Fibroblast of lung (primary cell): ENCODE data around the gene ERBB4. TPM values are rescaled to one million over a fixed set of nuclear protein-coding genes. Genes with fewer than 3 reads are reported as not detected.

Experiments
- DNase-seq, 2 donors: peaks; one replicate each; pipeline versions ENCODE4 v3.0.0 to v3.0.0-alpha.2; 2010; ENCODE audit warnings: low read depth in 2 of 2
- H2AFZ ChIP-seq: 2 replicates; pipeline ENCODE4 v1.5.1; 2012; ENCODE audit warnings: low read length, control low read depth, inconsistent platforms
- H3K27ac ChIP-seq: 2 replicates; pipeline ENCODE4 v1.5.1; 2011; ENCODE audit warnings: low read length, control low read depth; ENCODE audit not compliant: insufficient read depth
- H3K27me3 ChIP-seq: 2 replicates; pipeline ENCODE4 v1.5.1; 2011; ENCODE audit warnings: mild to moderate bottlenecking, low read length; ENCODE audit not compliant: control insufficient read depth, insufficient read depth
- H3K36me3 ChIP-seq: 2 replicates; pipeline ENCODE4 v1.5.1; 2011; ENCODE audit warnings: low read length; ENCODE audit not compliant: control insufficient read depth, insufficient read depth
- H3K4me1 ChIP-seq: 2 replicates; pipeline ENCODE4 v1.5.1; 2011; ENCODE audit warnings: low read length; ENCODE audit not compliant: control insufficient read depth, insufficient read depth; ENCODE audit errors: extremely low read depth
- H3K4me2 ChIP-seq: 2 replicates; pipeline ENCODE4 v1.5.1; 2011; ENCODE audit warnings: low read length, control low read depth; ENCODE audit not compliant: insufficient read depth; ENCODE audit errors: extremely low read depth
- H3K4me3 ChIP-seq, 4 experiments: fragments of 200-600 bp in 1 of 4; sonication (generic) in 1 of 4; replicated peaks in 1 of 4; 2 replicates each; pipeline ENCODE4 v1.5.1; 2011 to 2016; ENCODE audit warnings: low read length in 4 of 4, low read depth in 3 of 4, mild to moderate bottlenecking in 3 of 4, control low read depth in 2 of 4, inconsistent platforms in 1 of 4, mixed read lengths in 1 of 4; ENCODE audit not compliant: insufficient read depth in 1 of 4; ENCODE audit errors: control extremely low read depth in 1 of 4
- H3K79me2 ChIP-seq: 2 replicates; pipeline ENCODE4 v1.5.1; 2012; ENCODE audit warnings: mild to moderate bottlenecking, low read length, inconsistent platforms; ENCODE audit not compliant: control insufficient read depth, insufficient read depth
- H3K9ac ChIP-seq: 2 replicates; pipeline ENCODE4 v1.5.1; 2011; ENCODE audit warnings: mild to moderate bottlenecking, low read length, control low read depth; ENCODE audit not compliant: insufficient read depth
- H3K9me3 ChIP-seq: 2 replicates; pipeline ENCODE4 v1.5.1; 2012; ENCODE audit warnings: low read depth, low read length; ENCODE audit not compliant: control insufficient read depth, insufficient read depth
- H4K20me1 ChIP-seq: 2 replicates; pipeline ENCODE4 v1.5.1; 2011; ENCODE audit warnings: low read length; ENCODE audit not compliant: control insufficient read depth, insufficient read depth; ENCODE audit errors: extremely low read depth
- EZH2 ChIP-seq: IDR thresholded peaks from 2 replicates; pipeline ENCODE4 v1.5.1; 2012; ENCODE audit warnings: low read length, control low read depth, mild to moderate bottlenecking; ENCODE audit errors: missing control alignments
- polyA plus RNA-seq, 2 donors: library from polyadenylated mRNA; depleted of rRNA in 1 of 2; stranded (reverse) in 1 of 2; unstranded in 1 of 2; fragments of >200 nt; gene quantifications; 2 replicates each; pipeline ENCODE4 v1.2.1, GENCODE V29; 2011 to 2012; ENCODE audit warnings: missing spikeins in 1 of 2
- total RNA-seq: library from RNA; depleted of rRNA; stranded (reverse); fragments of >200 nt; gene quantifications from 2 replicates; pipeline ENCODE4 v1.2.1, GENCODE V29; 2014
- TF ChIP-seq, protein P1 (sequence below), 2 donors: IDR thresholded peaks in 1 of 2; conservative IDR thresholded peaks in 1 of 2; 1 replicate in 1 of 2; 2 replicates in 1 of 2; pipeline ENCODE4 v1.5.1; 2011 to 2012; ENCODE audit warnings: low read length in 2 of 2, control low read depth in 1 of 2, inconsistent platforms in 1 of 2, low read depth in 1 of 2, mild to moderate bottlenecking in 1 of 2

Gene ERBB4
- total and polyA plus RNA-seq, 2 donors (not counting 1 experiment from before 2014, with no cell fraction given): 0.08 to 0.17 TPM

- no peak overlapping the region for H3K4me2 ChIP-seq
- H3K4me3 ChIP-seq: no peak overlapping the region
- no peaks in the 10 kb centered on the region for H4K20me1 ChIP-seq
- H2AFZ ChIP-seq: no peak overlapping the region
- H3K9ac ChIP-seq: no peak overlapping the region
- DNase-seq: peak in 1 of 2 donors; percentile 68
- TF ChIP-seq, protein P1, sequence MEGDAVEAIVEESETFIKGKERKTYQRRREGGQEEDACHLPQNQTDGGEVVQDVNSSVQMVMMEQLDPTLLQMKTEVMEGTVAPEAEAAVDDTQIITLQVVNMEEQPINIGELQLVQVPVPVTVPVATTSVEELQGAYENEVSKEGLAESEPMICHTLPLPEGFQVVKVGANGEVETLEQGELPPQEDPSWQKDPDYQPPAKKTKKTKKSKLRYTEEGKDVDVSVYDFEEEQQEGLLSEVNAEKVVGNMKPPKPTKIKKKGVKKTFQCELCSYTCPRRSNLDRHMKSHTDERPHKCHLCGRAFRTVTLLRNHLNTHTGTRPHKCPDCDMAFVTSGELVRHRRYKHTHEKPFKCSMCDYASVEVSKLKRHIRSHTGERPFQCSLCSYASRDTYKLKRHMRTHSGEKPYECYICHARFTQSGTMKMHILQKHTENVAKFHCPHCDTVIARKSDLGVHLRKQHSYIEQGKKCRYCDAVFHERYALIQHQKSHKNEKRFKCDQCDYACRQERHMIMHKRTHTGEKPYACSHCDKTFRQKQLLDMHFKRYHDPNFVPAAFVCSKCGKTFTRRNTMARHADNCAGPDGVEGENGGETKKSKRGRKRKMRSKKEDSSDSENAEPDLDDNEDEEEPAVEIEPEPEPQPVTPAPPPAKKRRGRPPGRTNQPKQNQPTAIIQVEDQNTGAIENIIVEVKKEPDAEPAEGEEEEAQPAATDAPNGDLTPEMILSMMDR (conservative IDR thresholded peaks at IDR 0.05 in 1 of 2, IDR thresholded peaks at IDR 0.05 in 1 of 2; ENCODE audit: low read depth in 1 of 2, low read length in 2 of 2): no peak
- no peak for TF ChIP-seq EZH2
- no peaks in the 10 kb centered on the region for H3K36me3 ChIP-seq
- H3K79me2 ChIP-seq: no peaks in the 10 kb centered on the region
- no peaks in the 10 kb centered on the region for H3K4me1 ChIP-seq
- H3K9me3 ChIP-seq: no peaks in the 10 kb centered on the region
- no peak overlapping the region for H3K27ac ChIP-seq
- no peaks in the 10 kb centered on the region for H3K27me3 ChIP-seq
Observed at GRCh38 chr2:212379103-212379502, 159.5 kb downstream of the ERBB4 start.

GRCh38 chr2:212367431-212367830 is 171.2 kb downstream of the ERBB4 start:
- Histone ChIP-seq H4K20me1 (no peaks in the 10 kb centered on the region), H3K4me2 (no peak overlapping the region), H3K27me3 (no peaks in the 10 kb centered on the region), H3K79me2 (no peaks in the 10 kb centered on the region), H3K4me3 (no peak overlapping the region), H3K4me1 (no peaks in the 10 kb centered on the region), H3K9me3 (no peaks in the 10 kb centered on the region), H3K27ac (no peak overlapping the region), H3K9ac (no peak overlapping the region), H2AFZ (no peak overlapping the region), H3K36me3 (no peaks in the 10 kb centered on the region)
- TF ChIP-seq, protein P1 (conservative IDR thresholded peaks at IDR 0.05 in 1 of 2, IDR thresholded peaks at IDR 0.05 in 1 of 2; ENCODE audit: low read depth in 1 of 2, low read length in 2 of 2): no peak
- no peak for TF ChIP-seq EZH2
- no peak for DNase-seq

DNA sequence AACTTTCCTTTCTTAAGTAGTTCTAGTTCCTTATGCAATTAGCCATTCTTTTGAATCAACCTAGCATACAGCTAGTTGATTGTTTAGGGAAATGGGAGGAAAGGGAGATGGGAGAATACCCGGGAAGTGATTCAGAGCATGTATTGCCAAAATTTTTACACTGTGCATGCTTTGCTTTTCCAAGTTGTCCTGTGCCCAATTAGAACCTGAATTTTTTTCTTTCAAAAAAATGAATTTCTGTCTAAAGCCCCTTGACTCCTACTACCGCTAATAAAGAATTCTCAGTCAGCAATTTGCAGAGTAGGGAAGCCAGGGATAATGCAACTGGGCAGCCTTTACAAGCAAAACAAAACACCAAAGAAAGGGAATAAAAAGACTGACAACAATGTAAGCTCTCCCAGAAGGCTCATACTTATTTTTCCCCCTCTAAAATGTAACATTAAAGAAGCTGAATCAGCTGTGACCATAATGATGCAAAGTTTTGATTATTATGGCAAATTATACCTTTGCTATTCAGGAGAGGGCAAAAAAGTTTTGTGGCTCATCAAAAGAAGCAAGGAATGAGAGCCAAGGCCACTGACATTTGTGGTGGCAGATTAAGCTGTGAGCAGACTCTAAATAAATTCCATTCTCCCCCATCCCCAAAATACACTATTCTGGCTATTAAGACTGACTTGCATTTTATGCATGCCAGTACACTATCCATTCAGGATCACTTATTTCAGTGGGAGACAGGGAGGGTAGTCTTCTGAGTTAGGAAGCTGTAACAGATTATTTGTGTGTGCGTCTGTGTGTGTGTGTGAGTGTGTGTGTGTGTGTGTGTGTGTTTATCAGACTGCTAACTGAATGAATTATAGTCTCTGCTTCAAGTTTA is 174.3 kb downstream of the ERBB4 start:
- TF ChIP-seq, protein P1 (conservative IDR thresholded peaks at IDR 0.05 in 1 of 2, IDR thresholded peaks at IDR 0.05 in 1 of 2; ENCODE audit: low read depth in 1 of 2, low read length in 2 of 2): no peak
- TF ChIP-seq EZH2: no peak
- Histone ChIP-seq H3K9me3 (no peaks in the 10 kb centered on the region), H4K20me1 (no peaks in the 10 kb centered on the region), H3K27ac (no peak overlapping the region), H3K4me1 (no peaks in the 10 kb centered on the region), H3K4me2 (peak overlapping the region; percentile 3), H3K4me3 (no peak overlapping the region), H2AFZ (no peak overlapping the region), H3K27me3 (no peaks in the 10 kb centered on the region), H3K79me2 (no peaks in the 10 kb centered on the region), H3K9ac (no peak overlapping the region), H3K36me3 (no peaks in the 10 kb centered on the region)
- DNase-seq: peak; percentile 18 to 75
